SK-N-SH (cell line): ENCODE results near the gene CHST11.

ENCODE experiments used
- GATA2 ChIP-seq: sonication (generic); formaldehyde crosslinking; IDR thresholded peaks from 2 replicates; pipeline ENCODE4 v1.5.0; 2020; ENCODE audit warnings: mild to moderate bottlenecking, missing genetic modification reagents
- JUND ChIP-seq: IDR thresholded peaks from 2 replicates; pipeline ENCODE4 v1.4.0; 2012
- POLR2AphosphoS5 ChIP-seq: IDR thresholded peaks from 2 replicates; pipeline ENCODE4 v1.6.1; 2012; ENCODE audit warnings: low read depth, low read length
- RAD21 ChIP-seq: IDR thresholded peaks from 2 replicates; pipeline ENCODE4 v1.6.1; 2012; ENCODE audit warnings: mild to moderate bottlenecking, low read length
- RCOR1 ChIP-seq: fragments of 150-350 bp; IDR thresholded peaks from 2 replicates; pipeline ENCODE4 v1.6.1; 2017; ENCODE audit warnings: antibody characterized with exemption, low read length
- RFX5 ChIP-seq: IDR thresholded peaks from 2 replicates; pipeline ENCODE4 v1.6.1; 2012; ENCODE audit warnings: mild to moderate bottlenecking, improper control_type of control experiment, low read length
- SIN3A ChIP-seq: IDR thresholded peaks from 2 replicates; pipeline ENCODE4 v1.6.1; 2012; ENCODE audit warnings: low read depth, mild to moderate bottlenecking, low read length, moderate library complexity, borderline replicate concordance
- TAF1 ChIP-seq: IDR thresholded peaks from 2 replicates; pipeline ENCODE4 v1.6.1; 2012; ENCODE audit warnings: low read depth, mild to moderate bottlenecking, low read length, moderate library complexity, borderline replicate concordance
- YY1 ChIP-seq: IDR thresholded peaks from 2 replicates; pipeline ENCODE4 v1.4.0; 2012; ENCODE audit warnings: low read depth, mild to moderate bottlenecking
- TF ChIP-seq, protein P1 (sequence below): fragments of 200-600 bp; sonication (generic); IDR thresholded peaks from 2 replicates; pipeline ENCODE4 v1.6.1; 2017; ENCODE audit warnings: antibody characterized with exemption, mild to moderate bottlenecking, moderate library complexity
- TF ChIP-seq, protein P2 (sequence below): IDR thresholded peaks from 2 replicates; pipeline ENCODE4 v1.4.0; 2012; ENCODE audit warnings: low read depth, borderline replicate concordance
- TF ChIP-seq, protein P3 (sequence below): fragments of 150-350 bp; IDR thresholded peaks from 2 replicates; pipeline ENCODE4 v1.6.1; 2017; ENCODE audit warnings: antibody characterized with exemption, low read length, low read depth, borderline replicate concordance
- TF ChIP-seq, protein P4 (sequence below): IDR thresholded peaks from 2 replicates; pipeline ENCODE4 v1.6.1; 2012; ENCODE audit warnings: mild to moderate bottlenecking, low read depth, low read length, moderate library complexity

DNA sequence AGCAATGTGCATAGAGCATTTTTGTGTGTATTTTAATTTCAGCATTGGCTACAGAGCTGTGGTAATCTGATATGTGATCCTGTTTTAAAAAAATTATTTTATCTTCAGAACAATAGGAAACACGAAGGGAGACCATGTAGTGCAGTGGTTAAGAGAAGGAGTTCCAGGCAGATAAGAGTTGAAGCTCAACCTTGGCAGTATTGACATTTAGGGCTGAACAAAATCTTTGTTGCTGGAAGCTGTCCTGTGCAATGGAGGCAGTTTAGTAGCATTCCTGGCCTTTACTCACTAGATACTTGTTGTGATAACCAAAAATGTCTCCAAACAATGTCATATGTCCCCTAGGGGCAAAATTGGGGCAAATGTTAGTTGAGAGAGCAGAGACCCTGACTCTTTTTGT lies 59.2 kb downstream of the CHST11 start:
- TF ChIP-seq, protein P1, sequence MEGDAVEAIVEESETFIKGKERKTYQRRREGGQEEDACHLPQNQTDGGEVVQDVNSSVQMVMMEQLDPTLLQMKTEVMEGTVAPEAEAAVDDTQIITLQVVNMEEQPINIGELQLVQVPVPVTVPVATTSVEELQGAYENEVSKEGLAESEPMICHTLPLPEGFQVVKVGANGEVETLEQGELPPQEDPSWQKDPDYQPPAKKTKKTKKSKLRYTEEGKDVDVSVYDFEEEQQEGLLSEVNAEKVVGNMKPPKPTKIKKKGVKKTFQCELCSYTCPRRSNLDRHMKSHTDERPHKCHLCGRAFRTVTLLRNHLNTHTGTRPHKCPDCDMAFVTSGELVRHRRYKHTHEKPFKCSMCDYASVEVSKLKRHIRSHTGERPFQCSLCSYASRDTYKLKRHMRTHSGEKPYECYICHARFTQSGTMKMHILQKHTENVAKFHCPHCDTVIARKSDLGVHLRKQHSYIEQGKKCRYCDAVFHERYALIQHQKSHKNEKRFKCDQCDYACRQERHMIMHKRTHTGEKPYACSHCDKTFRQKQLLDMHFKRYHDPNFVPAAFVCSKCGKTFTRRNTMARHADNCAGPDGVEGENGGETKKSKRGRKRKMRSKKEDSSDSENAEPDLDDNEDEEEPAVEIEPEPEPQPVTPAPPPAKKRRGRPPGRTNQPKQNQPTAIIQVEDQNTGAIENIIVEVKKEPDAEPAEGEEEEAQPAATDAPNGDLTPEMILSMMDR = no peak
- TF ChIP-seq, protein P2, sequence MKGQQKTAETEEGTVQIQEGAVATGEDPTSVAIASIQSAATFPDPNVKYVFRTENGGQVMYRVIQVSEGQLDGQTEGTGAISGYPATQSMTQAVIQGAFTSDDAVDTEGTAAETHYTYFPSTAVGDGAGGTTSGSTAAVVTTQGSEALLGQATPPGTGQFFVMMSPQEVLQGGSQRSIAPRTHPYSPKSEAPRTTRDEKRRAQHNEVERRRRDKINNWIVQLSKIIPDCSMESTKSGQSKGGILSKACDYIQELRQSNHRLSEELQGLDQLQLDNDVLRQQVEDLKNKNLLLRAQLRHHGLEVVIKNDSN = no peak
- TF ChIP-seq SIN3A (no peak), RFX5 (no peak), GATA2 (no peak), POLR2AphosphoS5 (no peak), JUND (no peak), YY1 (no peak), TAF1 (no peak), RCOR1 (no peak), RAD21 (no peak)
- TF ChIP-seq, protein P3, sequence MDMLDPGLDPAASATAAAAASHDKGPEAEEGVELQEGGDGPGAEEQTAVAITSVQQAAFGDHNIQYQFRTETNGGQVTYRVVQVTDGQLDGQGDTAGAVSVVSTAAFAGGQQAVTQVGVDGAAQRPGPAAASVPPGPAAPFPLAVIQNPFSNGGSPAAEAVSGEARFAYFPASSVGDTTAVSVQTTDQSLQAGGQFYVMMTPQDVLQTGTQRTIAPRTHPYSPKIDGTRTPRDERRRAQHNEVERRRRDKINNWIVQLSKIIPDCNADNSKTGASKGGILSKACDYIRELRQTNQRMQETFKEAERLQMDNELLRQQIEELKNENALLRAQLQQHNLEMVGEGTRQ = no peak
- TF ChIP-seq, protein P4, sequence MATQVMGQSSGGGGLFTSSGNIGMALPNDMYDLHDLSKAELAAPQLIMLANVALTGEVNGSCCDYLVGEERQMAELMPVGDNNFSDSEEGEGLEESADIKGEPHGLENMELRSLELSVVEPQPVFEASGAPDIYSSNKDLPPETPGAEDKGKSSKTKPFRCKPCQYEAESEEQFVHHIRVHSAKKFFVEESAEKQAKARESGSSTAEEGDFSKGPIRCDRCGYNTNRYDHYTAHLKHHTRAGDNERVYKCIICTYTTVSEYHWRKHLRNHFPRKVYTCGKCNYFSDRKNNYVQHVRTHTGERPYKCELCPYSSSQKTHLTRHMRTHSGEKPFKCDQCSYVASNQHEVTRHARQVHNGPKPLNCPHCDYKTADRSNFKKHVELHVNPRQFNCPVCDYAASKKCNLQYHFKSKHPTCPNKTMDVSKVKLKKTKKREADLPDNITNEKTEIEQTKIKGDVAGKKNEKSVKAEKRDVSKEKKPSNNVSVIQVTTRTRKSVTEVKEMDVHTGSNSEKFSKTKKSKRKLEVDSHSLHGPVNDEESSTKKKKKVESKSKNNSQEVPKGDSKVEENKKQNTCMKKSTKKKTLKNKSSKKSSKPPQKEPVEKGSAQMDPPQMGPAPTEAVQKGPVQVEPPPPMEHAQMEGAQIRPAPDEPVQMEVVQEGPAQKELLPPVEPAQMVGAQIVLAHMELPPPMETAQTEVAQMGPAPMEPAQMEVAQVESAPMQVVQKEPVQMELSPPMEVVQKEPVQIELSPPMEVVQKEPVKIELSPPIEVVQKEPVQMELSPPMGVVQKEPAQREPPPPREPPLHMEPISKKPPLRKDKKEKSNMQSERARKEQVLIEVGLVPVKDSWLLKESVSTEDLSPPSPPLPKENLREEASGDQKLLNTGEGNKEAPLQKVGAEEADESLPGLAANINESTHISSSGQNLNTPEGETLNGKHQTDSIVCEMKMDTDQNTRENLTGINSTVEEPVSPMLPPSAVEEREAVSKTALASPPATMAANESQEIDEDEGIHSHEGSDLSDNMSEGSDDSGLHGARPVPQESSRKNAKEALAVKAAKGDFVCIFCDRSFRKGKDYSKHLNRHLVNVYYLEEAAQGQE = no peak
